ENCODE data around the gene ZC3H10.

The ZC3H10 gene

GRCh38 chr12:56102683-56103065 lies 15.4 kb upstream of the ZC3H10 start:
- TF ChIP-seq, protein P1, sequence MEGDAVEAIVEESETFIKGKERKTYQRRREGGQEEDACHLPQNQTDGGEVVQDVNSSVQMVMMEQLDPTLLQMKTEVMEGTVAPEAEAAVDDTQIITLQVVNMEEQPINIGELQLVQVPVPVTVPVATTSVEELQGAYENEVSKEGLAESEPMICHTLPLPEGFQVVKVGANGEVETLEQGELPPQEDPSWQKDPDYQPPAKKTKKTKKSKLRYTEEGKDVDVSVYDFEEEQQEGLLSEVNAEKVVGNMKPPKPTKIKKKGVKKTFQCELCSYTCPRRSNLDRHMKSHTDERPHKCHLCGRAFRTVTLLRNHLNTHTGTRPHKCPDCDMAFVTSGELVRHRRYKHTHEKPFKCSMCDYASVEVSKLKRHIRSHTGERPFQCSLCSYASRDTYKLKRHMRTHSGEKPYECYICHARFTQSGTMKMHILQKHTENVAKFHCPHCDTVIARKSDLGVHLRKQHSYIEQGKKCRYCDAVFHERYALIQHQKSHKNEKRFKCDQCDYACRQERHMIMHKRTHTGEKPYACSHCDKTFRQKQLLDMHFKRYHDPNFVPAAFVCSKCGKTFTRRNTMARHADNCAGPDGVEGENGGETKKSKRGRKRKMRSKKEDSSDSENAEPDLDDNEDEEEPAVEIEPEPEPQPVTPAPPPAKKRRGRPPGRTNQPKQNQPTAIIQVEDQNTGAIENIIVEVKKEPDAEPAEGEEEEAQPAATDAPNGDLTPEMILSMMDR (conservative IDR thresholded peaks at IDR 0.05; ENCODE audit: low read depth, low read length) = no peak
- no peak overlapping the region for H3K4me3 ChIP-seq (ENCODE audit: low read length)
- DNase-seq (ENCODE audit: low read depth) = no peak

GRCh38 chr12:56103066-56103711 lies 14.9 kb upstream of the ZC3H10 start:
- DNase-seq (ENCODE audit: low read depth) = no peak
- TF ChIP-seq, protein P1 (conservative IDR thresholded peaks at IDR 0.05; ENCODE audit: low read depth, low read length) = no peak
- peak overlapping the region; percentile 70 for H3K4me3 ChIP-seq (ENCODE audit: low read length)

GRCh38 chr12:56103823-56104108 lies 14.3 kb upstream of the ZC3H10 start:
- peak overlapping the region; percentile 70 for H3K4me3 ChIP-seq (ENCODE audit: low read length)
- no peak for DNase-seq (ENCODE audit: low read depth)
- TF ChIP-seq, protein P1 (conservative IDR thresholded peaks at IDR 0.05; ENCODE audit: low read depth, low read length) = no peak

DNA sequence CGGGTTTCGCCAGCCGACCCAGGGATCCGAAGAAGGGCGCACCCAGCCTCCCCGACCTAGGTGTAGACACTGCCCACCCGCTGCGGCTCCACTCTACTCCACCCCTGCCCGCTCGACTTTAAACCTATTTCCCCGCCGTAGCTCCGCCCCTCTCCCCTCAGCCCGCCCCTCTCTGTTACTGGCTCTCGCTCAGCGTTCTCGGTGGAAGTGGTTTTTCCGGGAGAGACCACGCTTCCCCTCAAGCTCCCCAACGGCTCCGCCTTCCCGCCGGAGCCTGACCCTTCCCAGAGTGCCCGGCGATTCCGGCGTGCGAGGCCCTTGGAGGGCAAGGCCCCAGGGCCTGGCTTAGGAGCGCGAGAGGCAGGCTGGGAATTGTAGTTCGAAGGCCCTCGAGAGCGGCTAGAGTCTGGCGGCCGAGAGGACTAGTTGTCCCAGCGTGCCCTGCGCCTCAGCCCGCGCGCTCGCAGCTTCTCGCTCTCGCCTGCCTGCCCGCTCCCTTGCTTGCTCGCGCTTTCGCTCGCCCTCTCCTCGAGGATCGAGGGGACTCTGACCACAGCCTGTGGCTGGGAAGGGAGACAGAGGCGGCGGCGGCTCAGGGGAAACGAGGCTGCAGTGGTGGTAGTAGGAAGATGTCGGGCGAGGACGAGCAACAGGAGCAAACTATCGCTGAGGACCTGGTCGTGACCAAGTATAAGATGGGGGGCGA lies 13.8 kb upstream of the ZC3H10 start, which contains the start of gene PA2G4:
Gene PA2G4 (plus strand): TSS at position 451 of the 706 bp plus-strand sequence. CDS start 179 bp downstream, at position 630.
- DNase-seq (ENCODE audit: low read depth) = peak; percentile 97
- TF ChIP-seq, protein P1 (conservative IDR thresholded peaks at IDR 0.05; ENCODE audit: low read depth, low read length) = no peak
- H3K4me3 ChIP-seq (ENCODE audit: low read length) = peak within 1 kb of the TSS; percentile 70

GRCh38 chr12:56104815-56105608 lies 13.1 kb upstream of the ZC3H10 start:
- DNase-seq (ENCODE audit: low read depth) = no peak
- TF ChIP-seq, protein P1 (conservative IDR thresholded peaks at IDR 0.05; ENCODE audit: low read depth, low read length) = peak; percentile 2
- H3K4me3 ChIP-seq (ENCODE audit: low read length) = peak overlapping the region; percentile 70

DNA sequence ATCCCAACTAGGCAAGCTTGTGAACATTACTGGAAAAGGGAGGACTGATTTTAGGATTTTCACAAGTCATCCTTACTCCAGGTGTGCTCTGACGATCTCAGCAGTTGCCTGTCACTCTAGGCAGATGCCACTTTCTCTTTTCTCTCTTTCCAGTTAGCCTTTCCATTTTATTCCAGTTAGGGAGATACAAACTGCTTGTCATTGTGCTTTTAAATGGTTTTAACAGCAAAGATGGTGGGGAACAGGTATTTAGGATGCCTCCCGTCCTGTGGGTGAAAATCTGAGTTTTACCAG lies 12.5 kb upstream of the ZC3H10 start:
- no peak for DNase-seq (ENCODE audit: low read depth)
- H3K4me3 ChIP-seq (ENCODE audit: low read length) = peak overlapping the region; percentile 70
- TF ChIP-seq, protein P1 (conservative IDR thresholded peaks at IDR 0.05; ENCODE audit: low read depth, low read length) = no peak

Data from retinal pigment epithelial cell (primary cell).